AG09319 (cell line): ENCODE results near the gene WNK2.

ENCODE experiments used
- DNase-seq: peaks from one replicate; pipeline ENCODE4 v3.0.0-alpha.2; 2010; ENCODE audit warnings: low read depth; ENCODE audit errors: extremely low read depth
- TF ChIP-seq, protein P1 (sequence below): IDR thresholded peaks from 2 replicates; pipeline ENCODE4 v1.5.1; 2011; ENCODE audit warnings: low read depth, mild to moderate bottlenecking, inconsistent platforms, low read length, moderate library complexity

WNK2 gene

DNA sequence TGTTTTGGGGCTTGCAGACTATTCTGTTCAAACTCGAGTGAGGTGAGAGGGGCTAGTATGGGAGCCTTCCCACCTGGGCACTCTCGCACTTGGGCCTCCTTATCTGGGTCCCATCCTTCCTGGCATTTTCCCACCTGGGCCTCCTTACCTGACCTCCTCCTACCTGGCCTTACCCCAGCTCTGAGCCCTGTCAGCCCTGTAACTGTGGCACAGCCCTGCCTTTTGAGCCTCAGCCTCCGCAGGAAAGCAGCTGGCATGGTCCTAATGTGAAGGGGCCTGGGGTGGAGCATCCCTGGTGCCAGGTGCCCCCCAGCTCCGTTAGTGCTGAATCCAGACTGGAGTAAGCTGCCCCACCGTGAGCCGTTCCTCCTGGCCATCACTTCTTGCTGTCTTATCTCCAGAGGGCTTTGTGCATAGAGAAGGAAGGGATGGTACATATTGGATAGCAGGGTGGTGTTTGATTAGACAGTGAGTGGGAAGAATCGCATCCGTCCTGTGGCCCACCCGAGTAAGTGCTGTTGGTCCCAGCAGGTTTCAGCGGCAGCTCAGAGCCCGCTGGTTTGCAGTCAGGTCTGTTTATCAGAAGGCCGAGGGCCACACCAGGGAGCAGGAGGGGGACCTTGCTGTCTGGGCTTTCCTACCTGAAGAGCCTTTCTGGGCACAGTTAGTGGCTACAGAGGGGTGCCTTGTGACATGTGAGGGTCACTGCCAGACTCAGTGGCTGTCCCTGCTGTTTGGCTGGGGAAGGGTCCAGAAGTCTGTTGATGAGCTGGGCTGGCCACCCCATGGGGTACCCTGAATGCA, 76.5 kb downstream of the WNK2 start:
- no peak for DNase-seq
- TF ChIP-seq, protein P1, sequence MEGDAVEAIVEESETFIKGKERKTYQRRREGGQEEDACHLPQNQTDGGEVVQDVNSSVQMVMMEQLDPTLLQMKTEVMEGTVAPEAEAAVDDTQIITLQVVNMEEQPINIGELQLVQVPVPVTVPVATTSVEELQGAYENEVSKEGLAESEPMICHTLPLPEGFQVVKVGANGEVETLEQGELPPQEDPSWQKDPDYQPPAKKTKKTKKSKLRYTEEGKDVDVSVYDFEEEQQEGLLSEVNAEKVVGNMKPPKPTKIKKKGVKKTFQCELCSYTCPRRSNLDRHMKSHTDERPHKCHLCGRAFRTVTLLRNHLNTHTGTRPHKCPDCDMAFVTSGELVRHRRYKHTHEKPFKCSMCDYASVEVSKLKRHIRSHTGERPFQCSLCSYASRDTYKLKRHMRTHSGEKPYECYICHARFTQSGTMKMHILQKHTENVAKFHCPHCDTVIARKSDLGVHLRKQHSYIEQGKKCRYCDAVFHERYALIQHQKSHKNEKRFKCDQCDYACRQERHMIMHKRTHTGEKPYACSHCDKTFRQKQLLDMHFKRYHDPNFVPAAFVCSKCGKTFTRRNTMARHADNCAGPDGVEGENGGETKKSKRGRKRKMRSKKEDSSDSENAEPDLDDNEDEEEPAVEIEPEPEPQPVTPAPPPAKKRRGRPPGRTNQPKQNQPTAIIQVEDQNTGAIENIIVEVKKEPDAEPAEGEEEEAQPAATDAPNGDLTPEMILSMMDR, result no peak

DNA sequence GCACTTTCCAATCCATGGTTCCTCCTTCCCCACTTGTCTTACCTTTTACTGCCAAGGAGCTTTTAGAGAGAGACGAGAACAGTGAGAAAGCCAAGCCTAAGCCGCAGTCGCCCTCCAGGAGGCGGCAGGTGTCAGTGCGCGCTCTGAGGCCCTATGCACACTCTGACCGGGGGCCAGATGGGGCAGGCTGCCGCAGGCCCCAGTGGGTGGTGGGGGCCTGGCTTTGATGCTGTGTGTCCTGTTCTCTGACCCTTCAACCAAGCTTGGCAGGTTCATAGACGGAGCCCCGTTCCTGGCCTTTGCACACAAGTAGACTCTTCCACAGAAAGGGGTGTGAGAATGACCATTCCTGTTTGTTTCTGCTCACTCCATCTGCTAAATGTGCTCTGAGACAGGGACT, 77.3 kb downstream of the WNK2 start:
- TF ChIP-seq, protein P1, result no peak
- no peak for DNase-seq

DNA sequence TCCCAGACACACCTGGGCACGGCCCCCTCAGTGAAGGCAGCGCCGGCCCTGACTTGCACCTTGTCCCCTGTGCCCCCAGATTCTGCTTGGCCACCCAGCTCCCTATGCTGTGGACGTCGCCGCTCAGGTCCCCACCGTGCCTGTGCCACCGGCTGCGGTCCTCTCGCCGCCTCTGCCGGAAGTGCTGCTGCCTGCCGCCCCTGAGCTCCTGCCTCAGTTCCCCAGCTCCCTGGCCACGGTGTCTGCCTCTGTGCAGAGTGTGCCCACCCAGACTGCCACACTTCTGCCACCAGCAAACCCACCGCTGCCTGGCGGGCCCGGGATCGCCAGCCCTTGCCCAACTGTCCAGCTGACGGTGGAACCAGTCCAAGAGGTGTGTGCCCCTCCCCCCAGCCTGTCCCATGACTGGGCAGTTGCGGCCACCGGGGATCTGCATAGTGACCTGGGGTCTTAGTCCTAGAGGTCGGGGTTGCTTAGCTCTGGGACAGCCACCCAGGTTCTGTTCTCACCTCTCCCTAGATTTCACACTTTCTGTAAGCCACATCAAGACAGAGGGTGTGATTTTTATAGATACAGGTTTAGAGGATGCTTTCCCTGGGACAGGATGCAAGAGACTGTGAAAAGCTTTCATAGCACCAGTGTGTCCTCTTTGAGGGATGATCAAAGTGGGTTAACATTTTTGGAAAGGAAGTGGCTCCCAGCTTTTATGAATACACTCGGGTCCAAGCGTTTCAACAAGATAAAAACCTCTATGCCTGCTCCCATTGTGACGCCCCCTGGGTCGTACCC, 78.0 kb downstream of the WNK2 start:
- TF ChIP-seq, protein P1, result no peak
- DNase-seq, result no peak

DNA sequence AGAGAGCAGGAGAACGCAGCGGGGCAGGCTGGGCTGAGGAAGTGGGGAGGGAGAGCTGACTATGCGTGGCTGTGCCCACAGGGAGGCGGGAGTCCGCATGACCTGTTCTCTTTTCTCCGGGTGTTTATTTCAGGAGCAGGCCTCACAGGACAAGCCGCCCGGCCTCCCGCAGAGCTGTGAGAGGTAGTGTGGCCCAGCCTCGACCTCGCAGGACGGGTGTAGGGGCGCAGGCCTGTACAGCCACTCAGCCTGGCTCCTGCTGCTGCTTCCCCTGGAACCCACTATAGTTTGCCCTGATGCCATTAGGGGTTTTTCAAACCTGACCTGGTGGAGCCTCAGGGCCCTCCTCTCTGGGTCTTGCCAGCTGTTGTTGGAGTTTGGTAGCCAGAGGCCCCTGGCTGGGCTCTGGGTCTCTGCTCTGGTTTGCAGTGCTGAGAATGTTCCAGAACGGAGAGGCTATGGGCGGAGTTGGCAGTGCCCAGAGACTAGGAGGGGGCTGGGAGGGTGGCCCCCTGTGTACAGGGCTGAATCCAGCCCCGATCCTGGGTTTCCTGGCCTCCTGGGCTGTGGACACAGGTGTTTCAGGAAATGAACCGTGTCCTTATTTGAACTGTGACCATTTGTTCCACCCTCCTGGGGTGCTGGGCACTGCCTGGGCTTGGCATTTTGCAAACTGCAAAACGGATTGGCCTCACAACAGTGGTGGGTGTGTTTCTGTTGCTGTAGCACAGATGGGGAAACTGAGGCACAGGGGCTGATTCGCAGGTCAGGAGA, 78.8 kb downstream of the WNK2 start:
- DNase-seq, result no peak
- TF ChIP-seq, protein P1, result no peak

DNA sequence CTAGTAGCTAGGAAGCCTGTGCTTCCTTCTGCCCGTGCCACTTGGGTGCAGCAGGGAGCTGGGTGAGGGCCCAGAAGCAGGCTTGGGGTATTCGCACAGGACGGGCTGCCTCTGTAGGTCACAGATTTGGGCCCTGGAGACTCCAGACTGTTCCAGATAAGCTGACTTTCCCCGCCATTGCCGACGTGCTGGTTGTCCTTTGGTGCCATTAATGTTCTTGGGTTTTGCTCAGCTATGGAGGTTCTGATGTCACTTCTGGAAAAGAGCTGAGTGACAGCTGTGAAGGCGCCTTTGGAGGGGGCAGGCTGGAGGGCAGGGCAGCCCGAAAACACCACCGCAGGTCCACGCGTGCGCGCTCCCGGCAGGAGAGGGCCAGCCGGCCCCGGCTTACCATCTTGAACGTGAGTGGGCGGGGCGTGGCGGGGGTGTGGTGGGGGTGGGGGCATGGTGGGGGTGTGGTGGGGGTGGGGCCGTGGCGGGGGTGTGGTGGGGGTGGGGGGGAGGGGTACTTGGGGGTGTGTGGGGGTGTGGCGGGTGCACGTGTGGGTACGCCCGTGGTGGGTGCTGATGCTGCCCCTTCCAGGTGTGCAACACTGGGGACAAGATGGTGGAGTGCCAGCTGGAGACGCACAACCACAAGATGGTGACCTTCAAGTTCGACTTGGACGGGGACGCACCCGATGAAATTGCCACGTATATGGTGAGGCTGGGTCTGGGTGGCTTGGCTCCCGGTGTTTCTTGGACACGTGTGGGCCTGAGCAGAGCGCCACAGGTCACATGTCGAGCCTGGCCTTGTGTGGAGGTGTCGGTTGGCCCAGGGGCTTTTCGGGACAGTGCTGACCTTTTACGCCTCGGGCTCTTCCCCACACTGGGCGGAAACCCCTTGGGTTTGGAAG, 79.6 kb downstream of the WNK2 start:
- TF ChIP-seq, protein P1, result no peak
- no peak for DNase-seq

DNA sequence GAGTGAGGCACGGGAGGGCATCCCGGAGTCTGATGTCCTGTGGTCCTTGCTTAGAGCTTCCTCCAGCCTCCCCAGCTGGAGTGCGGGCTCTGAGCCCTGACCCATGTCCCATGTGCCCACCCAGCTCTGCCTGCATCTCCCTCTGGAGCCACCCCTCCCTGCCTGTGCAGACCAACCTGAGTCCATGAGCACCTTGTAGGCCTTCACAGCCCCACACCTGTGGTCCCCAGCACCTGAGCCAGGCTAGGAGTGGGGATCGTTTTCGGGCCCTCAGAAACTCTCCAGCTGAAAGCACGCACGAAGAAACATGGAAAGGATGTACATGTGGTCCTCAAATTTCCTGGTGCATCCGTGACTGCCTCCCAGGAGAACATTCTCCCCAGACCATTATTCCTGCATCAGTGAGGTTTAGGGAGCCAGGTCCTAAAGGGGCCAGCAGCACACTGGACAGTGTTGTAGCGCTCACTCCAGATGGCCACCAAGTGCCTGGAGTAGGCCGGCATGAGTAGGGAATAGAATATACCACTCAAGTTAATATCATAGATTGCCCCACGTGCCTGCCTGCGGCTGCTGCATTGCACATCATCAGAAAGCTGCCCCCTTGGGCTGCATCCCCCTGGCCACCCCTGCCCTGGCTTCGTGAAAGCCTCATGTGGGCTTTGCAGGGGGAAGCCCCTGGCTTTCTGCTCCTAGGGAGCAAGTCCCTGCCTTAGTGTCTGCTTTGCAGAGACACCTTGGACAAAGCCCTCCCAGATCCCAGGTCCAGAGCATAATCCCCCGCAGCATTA, 80.6 kb downstream of the WNK2 start:
- TF ChIP-seq, protein P1, result no peak
- no peak for DNase-seq
